PFSK-1 (cell line): Measurements from ENCODE around the gene RAPGEF2.

ENCODE experiments used
- POLR2AphosphoS5 ChIP-seq: IDR thresholded peaks from 2 replicates; pipeline ENCODE4 v1.6.1; 2012; ENCODE audit warnings: low read depth, mild to moderate bottlenecking, control low read depth, low read length, moderate library complexity
- REST ChIP-seq, 2 experiments: IDR thresholded peaks; 2 replicates each; pipeline versions ENCODE4 v1.6.1 to v1.8.0; 2011 to 2012; ENCODE audit warnings: low read depth in 2 of 2, low read length in 2 of 2, control low read depth in 1 of 2, inconsistent platforms in 1 of 2, mild to moderate bottlenecking in 1 of 2, moderate library complexity in 1 of 2; ENCODE audit not compliant: insufficient read depth in 1 of 2
- SIN3A ChIP-seq: IDR thresholded peaks from 2 replicates; pipeline ENCODE4 v1.6.1; 2012; ENCODE audit warnings: mild to moderate bottlenecking, low read length, moderate library complexity, borderline replicate concordance; ENCODE audit not compliant: insufficient read depth
- TAF1 ChIP-seq: IDR thresholded peaks from 2 replicates; pipeline ENCODE4 v1.6.1; 2012; ENCODE audit warnings: low read length, control low read depth, borderline replicate concordance; ENCODE audit not compliant: insufficient read depth

- no peak for TF ChIP-seq POLR2AphosphoS5
- no peak for TF ChIP-seq TAF1
- TF ChIP-seq SIN3A, result no peak
- no peak for TF ChIP-seq REST (IDR thresholded peaks at IDR 0.05; ENCODE audit: insufficient read depth in 1 of 2, low read depth in 2 of 2, low read length in 2 of 2)
Measured at GRCh38 chr4:159291176-159291575, 188.3 kb downstream of the RAPGEF2 start.
